Ramos (cell line): ENCODE data around the gene CILP.
"Not testable (repeated sequence)": the region's sequence is repeated elsewhere in the genome, so short reads cannot be mapped to it uniquely, and the experiment has no call there.

Experiments used
- in situ Hi-C: fragments of 300-500 bp; cut with MboI; formaldehyde crosslinking; loops from one replicate; pipeline ENCODE4 v1.14.3; 2022; ENCODE audit warnings: low sequenced_read_pairs; ENCODE audit not compliant: unreplicated experiment

CILP gene, protein sequence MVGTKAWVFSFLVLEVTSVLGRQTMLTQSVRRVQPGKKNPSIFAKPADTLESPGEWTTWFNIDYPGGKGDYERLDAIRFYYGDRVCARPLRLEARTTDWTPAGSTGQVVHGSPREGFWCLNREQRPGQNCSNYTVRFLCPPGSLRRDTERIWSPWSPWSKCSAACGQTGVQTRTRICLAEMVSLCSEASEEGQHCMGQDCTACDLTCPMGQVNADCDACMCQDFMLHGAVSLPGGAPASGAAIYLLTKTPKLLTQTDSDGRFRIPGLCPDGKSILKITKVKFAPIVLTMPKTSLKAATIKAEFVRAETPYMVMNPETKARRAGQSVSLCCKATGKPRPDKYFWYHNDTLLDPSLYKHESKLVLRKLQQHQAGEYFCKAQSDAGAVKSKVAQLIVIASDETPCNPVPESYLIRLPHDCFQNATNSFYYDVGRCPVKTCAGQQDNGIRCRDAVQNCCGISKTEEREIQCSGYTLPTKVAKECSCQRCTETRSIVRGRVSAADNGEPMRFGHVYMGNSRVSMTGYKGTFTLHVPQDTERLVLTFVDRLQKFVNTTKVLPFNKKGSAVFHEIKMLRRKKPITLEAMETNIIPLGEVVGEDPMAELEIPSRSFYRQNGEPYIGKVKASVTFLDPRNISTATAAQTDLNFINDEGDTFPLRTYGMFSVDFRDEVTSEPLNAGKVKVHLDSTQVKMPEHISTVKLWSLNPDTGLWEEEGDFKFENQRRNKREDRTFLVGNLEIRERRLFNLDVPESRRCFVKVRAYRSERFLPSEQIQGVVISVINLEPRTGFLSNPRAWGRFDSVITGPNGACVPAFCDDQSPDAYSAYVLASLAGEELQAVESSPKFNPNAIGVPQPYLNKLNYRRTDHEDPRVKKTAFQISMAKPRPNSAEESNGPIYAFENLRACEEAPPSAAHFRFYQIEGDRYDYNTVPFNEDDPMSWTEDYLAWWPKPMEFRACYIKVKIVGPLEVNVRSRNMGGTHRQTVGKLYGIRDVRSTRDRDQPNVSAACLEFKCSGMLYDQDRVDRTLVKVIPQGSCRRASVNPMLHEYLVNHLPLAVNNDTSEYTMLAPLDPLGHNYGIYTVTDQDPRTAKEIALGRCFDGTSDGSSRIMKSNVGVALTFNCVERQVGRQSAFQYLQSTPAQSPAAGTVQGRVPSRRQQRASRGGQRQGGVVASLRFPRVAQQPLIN

DNA sequence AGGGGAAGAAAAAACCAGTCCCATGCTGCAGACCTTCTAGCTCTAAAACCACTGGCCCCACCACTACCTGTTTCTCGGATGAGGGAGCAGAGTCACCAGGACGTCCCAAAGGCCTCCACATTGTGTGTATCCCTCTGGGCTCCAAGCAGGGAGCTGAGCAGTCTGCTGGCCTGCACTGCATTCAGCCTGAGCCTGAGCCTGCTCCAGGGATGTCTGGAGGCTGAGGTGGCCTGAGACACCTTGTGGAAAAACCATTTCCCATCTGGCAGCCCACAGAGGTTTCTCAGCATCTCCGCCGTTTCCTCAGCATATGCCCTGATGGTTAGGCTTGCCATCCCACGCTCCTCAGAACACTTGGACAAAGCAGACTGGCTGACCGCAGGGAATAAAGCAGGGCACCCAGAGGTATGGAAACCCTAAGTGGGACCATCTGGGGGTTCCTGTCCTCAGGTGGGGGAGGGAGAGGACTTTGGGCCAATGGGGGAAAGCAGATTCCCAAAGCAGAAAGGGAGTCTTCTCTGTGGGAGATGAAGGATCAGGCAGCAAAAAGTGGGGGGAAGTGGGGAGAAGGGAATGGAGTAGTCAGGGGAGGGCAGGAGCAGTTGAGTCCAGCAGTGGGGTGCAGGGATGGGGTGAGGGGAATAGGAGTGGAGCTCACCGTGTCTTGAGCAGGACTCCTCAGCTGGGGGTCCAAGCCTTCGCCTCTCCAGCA, at the start of gene CILP:
CILP (minus strand) TSS at position 704 of the 712 bp plus-strand sequence. CDS start 1,718 bp downstream, outside the sequence.
- in situ Hi-C loops = no loop called here

DNA sequence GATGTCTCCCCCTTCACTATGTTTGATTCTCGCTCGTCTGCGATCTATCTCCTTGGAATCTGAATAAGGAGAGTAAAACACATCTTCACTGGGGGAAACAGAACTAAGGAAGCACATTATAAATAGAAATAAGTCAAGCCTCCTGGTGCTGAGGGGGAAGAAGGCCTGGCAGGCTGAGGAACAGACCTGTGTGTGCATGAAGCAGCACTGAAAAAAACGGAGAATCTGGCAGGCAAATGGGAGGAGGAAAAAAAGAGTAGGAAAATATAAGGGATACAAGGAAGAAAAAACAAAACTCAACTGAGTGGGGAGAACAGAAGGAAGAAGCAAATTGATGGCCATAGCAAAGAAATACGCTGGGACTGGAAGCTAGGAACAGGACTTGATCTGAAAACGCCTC, 49.7 kb upstream of the CILP start:
- in situ Hi-C loops = no loop called here

DNA sequence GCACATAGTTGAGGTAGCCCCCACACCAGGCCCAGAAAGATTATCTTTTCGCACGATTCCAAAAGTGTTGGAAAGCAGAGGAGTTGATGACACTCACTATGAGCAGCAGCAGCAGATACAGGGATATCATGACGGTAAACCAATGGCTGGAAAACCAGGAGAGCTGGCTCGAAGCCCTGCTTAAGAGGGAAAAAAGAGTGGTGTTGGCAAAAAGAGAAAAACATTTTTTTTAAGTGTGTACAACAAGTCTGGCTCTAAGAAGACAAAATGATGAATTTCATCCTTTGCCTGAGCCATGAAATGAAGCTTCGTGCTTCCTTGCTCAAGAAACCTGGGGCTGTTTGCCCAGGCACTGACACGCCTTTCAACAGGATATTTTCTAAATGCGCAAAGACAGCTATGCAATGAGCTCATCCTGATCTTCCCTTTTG, 48.1 kb upstream of the CILP start:
- in situ Hi-C loops = no loop called here

DNA sequence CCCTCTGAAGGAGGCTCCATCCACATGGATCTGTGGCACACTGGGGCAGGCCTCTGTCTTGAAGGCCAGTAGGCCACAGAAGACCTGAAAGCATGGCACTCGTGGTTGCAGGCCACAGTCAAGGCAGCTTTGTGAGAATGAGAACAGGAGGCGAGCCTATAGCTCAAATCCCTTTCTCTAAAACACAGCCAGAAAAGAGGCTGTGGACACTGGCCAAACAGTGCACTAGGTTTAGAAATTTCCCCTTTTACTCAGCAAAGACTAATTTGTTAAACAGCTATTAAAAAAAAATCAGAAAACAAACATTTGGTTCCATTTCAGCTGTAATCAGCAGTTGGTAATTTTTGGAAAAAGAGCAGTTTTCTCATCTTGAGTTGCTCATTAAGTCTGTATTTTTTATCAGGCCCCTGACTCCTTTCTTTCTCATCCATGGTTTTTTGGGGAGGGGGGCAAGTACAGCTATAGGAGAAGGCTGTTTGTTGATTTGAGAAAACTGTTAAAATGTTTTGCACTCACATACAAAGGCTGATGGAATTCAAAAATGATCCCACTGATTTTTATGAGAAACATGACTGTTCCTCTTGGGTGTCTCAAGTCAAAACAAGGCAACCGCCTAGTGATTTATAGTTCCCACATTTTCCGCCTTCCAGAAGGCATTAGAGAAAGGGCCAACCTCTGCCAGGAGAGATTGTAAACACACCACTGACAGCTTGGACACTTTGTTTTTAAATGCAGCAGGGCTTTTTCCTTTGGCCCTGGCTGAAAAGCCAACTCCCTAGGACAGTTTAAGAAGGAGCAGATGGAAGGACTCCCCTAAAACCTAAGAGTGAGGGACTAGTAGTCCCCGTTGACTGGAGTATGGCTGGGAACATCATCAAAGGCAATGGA, 47.3 kb upstream of the CILP start:
- in situ Hi-C loops = no loop called here

DNA sequence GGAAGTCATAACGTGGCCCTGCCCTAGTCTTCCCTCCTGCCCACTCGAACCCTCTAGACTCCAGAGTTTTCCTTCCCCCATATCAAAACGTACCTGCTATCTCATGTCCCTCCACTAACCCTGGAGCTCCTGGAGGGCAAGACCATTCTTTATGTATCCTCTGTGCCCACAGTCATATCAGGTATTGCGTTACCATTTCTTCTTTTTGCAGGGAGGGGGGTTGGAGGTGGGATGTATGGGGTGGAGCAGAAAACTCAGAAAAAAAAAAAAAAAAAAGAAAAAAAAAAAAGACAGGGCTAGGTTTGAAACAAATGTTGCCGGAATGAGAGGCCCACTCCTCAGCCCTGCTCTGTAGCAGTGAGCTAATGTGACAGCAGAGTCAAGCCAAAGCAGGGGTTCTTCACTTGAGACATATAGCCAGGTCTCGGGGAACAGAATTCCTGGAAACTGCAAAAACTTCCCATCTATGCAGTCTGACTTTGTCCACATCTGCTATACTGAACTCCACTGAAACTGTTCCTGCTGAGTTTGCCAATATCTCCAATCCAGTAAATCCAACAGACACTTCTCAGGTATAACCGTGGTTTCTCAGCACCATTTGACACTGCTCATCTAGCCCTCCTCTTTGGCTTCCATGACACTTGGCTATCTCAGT, 44.3 kb upstream of the CILP start:
- in situ Hi-C loops = no loop called here

DNA sequence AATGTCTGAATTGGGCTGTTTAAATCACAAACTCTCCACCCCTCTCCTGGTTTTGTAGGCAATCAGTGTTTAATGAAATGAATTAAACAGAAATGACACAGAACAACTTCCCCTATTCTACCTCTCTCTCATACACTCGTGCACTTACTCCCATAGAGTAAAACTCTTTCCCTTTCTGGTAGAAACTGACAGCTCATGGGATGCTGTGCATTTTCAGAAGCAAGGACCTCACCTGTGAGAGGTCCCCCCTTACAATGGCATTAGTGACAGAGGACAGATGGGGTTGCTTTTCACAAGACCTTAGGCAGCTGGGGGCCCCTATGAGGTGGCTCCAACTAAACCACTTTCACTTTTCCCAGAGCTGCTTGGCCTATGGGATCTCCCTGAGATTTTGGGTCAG, 43.5 kb upstream of the CILP start:
- in situ Hi-C loops = no loop called here

DNA sequence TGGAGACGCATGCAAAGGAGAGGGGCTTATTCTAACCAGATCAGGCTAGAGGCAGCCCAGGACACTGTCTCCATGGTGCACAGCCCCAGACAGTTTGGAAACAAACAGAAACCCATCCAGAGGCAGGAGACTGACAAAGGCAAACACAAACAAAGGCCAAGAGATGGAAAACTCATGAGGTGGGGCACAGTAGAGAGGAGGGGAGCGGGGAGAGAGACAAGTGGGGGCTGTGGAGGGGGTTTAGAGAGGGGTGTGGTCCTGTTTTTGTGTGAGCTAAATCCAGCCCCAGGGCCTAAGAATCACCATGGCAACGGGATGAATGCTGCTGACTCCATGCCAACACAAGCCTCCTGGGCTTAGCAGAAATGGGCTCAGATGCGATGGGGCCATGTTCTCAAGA, 43.1 kb upstream of the CILP start:
- in situ Hi-C loops = no loop called here

DNA sequence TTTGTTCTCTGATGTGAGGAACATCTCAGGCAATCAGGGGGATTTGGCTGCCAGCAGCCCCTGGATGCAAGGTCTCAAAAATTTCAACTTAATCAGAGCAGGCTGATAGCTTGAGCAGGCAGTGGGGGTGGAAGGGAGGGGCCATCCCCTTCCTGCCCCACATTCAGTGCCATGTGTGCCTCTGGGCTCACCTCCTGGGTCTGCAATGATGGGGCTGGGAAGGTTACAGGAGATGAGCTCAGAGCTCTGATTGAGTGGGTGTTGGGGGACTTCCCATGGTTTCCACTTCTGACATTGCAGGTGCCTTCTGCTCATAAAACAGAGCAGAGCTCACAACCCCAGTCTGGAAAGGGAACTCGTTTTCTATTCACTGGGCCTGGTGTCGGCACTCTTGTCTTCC, 38.4 kb upstream of the CILP start:
- in situ Hi-C loops = no loop called here

DNA sequence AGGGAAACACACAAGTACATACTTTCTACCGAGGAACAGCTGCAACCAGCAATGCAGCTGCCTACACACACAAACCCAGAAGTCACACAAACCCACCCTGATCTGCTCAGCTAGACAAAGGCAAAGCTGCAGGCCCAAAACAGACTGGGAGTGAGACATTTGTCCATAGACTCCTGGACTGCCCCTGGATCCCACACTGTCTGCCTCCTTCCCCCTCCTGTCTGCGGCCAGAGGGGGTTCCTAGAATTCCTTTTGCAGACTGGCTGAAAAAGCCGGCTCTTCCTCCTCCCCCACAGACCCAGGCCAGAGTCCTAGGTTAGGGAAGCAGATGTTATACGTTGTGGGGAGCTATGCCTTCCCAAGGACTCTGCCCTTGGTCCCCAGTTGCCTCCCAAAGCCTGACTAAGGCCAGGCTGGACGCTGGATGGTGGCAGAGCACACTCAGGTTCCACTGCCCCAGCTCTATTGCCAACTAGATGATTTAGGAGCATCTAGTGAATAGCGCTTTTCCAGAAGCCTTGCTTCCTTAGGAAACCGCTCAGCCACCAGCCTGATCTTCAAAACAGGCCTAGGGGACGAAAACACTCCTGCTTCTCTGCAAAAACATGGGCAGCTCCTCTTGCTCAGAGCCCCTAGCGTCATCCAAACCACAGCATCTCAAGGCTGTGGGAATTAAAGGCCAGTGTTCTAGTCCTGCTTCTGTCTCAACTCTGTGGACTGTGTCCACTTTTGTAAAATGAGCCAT, 37.4 kb upstream of the CILP start:
- in situ Hi-C loops = no loop called here

DNA sequence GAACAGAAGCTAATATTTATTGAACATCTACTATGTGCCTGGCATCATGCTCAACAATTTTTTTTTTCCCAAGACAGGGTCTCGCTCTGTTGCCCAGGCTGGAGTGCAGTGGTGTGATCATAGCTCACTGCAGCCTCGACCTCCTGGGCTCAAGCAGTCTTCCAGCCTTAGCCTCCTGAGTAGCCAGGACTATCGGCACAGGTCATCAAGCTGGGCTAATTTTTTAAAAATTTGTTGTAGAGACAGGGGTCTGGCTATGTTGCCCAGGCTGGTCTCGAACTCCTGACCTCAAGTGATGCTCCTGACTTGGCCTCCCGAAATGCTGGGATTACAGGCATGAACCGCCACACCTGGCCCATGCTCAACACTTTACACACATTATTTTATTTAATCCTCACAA, 35.7 kb upstream of the CILP start:
- in situ Hi-C loops = no loop called here

DNA sequence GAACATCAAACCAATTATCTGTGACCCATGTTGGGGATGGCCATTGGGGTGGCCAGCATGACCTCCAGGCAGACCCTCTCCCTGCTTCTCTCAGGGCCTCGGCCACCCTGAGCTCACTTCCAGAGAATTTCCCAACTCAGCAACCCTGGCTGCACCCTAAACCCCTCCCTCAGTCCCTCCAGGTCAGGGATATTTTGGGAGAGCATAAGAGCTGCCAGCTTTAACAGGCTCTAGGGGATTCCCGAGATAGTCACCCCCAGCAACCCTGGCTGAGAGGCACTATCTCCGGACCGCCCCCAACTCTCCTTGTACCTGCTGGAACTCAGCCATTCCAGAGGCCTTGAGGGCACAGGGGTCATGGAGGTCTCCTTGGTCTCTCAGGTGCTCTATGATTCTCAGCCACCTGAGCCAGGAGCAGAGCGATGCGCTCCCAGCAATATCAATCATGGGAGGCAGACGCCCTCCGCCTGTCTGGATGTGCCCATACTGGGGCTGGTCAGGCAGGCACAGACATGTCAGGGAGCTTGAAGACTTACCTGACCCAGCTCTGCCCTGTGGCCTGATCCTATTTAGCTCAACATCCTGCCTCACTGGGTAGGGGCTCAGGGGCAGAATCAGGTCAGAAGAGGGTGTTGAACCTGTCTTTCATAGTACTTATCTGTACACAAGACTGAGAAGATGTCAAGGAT, 34.9 kb upstream of the CILP start:
- in situ Hi-C loops = no loop called here

DNA sequence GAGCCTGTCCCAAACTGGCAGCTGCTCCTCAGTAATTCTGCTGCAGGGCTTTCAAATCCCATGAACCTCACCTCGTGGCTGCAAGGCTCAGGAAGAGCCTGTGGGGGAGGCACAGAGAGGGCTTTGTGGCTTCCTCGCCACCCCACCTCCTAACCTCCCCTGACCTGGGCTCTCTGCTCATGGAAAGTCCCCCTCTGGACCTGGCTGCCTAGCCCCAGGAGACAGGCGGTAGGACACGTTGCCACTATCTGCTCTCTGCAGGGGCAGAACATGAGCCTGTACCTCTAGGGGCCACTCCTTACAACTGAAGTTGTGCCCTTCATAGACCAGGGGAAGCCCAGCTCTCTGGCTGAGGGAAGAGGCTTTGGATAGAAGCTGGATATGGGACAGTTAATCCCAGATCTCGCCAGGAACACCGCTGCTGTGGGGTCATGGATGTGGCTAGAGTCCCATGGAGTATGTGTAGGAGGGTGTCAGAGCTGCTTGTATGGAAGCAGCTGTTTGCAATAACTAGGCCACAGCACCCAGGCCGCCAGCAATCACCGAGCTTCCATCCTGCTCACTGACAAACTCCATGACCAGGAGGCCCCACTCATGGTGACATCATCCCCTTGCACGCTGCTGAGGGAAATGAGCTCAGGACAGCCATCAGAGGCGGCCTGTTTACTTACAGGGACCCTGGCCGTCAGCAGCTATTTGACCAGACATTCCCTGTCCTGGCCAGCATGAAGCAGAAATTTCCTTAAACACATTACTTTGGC, 34.0 kb upstream of the CILP start:
- in situ Hi-C loops = no loop called here

DNA sequence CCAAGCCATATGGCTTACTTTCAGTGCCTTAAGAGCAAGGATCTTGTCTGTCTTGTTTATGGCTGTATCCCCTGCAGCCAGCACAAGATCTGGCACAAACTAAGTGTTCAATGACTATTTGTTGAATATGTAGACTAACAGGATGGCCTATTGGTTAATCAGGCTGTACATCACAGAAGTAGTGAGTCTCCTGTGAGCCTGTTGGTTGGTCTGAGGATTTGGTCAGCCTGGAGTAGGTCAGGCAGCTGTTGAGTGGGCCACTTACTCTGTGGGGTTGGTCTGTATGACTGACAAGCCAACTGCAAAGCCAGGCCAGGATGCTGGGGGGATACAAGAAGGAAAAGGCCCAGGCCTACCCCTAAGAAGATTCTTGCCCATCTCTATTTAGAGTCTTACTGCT, 33.4 kb upstream of the CILP start:
- in situ Hi-C loops = no loop called here

DNA sequence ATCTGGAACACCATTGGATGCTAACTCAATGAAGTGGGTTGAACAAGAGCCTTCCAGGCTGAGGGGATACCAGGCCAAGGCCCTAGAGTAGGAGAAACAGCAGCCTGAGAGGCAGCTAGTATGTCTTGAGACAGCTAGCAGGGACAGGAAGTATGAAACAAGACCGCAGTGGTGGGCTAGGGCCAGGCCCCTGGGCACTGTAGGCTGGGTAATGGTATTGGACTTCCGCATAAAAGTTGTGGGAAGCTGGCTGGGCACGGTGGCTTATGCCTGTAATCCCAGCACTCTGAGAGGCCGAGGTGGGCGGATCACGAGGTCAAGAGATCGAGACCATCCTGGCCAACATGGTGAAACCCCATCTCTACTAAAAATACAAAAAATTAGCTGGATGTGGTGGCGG, 25.2 kb upstream of the CILP start:
- in situ Hi-C loops = not testable (repeated sequence)

DNA sequence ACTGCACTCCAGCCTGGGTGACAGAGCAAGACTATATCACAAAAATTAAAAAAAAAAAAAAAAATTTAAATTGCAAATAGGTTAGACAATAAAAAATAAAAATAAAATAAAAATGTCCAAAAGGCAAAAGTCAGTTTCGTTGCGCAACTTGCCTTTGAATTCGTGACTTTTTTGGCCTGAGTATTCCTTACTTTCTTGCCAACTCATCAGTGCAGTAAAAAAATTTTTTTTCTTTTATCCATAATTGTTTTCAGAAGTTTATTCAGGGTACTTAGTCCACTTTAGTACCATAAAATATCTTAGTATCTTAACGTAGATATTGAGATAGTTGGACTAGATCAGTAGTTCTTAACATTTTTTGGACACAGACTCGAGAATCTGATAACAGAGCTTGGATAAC, 22.4 kb upstream of the CILP start:
- in situ Hi-C loops = no loop called here

DNA sequence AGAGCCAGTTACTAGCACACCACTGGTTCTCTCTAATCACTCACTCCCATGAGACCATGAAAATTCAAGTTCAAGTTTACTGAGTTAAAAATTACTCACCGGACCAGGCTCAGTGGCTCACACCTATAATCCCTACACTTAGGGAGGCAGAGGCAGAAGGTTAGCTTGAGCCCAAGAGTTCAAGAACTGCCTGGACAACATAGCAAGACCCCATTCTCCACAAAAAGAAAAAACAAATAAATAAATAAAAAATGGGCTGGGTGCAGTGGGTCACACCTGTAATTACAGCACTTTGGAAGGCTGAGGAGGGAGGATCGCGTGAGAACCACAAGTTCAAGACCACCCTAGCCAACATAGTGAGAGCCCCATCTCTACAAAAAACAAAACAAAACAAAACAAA, 21.2 kb upstream of the CILP start:
- in situ Hi-C loops = no loop called here

DNA sequence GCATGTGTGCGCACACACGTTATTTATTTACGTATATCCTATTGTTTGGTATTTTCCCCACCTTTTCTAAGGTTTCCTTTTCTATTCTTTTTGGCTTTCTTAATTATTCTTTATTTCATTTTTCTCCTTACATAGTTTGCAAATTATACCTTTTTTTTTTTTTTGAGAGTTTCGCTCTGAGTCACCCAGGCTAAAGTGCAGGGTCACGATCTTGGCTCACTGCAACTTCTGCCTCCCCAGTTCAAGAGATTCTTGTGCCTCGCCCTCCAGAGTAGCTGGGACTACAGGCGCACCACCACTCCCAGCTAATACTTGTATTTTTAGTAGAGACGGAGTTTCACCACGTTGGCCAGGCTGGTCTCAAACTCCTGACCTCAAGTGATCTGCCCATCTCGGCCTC, 20.0 kb upstream of the CILP start:
- in situ Hi-C loops = no loop called here
